Measurements from ENCODE around the gene DCDC2.

The DCDC2 gene

GRCh38 chr6:24139639-24140038, 218.2 kb downstream of the DCDC2 start:
- no peak overlapping the region for H3K14ac ChIP-seq (ENCODE audit: low read length)
- H3K36me3 ChIP-seq (ENCODE audit: control insufficient read depth in 1 of 2, insufficient read depth in 2 of 2, low read length in 2 of 2): no peaks in the 10 kb centered on the region
- H2BK12ac ChIP-seq (ENCODE audit: low read length): no peak overlapping the region
- no peak overlapping the region for H3K4me2 ChIP-seq (ENCODE audit: low read length)
- no peaks in the 10 kb centered on the region for H3K4me1 ChIP-seq (ENCODE audit: control insufficient read depth in 1 of 2, insufficient read depth in 2 of 2, low read length in 2 of 2)
- H3K79me1 ChIP-seq (ENCODE audit: low read length): no peaks in the 10 kb centered on the region
- no peak overlapping the region for H3K18ac ChIP-seq (ENCODE audit: low read length)
- DNase-seq: no peak
- no peaks in the 10 kb centered on the region for H3K27me3 ChIP-seq (ENCODE audit: insufficient read depth, low read length)
- no peak overlapping the region for H3K4ac ChIP-seq (ENCODE audit: low read depth, low read length)
- H2AK5ac ChIP-seq (ENCODE audit: low read length): no peak overlapping the region
- H3K27ac ChIP-seq (ENCODE audit: low read depth, low read length): no peak overlapping the region
- WGBS (ENCODE audit: extremely low coverage, insufficient coverage, insufficient read length): no CpG with 5 or more reads among the region's 2 CpGs
- no peak overlapping the region for H4K12ac ChIP-seq (ENCODE audit: low read depth, low read length)
- H4K91ac ChIP-seq (ENCODE audit: low read depth, low read length): no peak overlapping the region
- no peak overlapping the region for H2BK5ac ChIP-seq (ENCODE audit: low read depth, low read length, poor library complexity)
- no peak overlapping the region for H3K4me3 ChIP-seq (ENCODE audit: low read depth, low read length)
- no peak overlapping the region for H3K9ac ChIP-seq (ENCODE audit: low read length)
- no peaks in the 10 kb centered on the region for H3K79me2 ChIP-seq (ENCODE audit: control insufficient read depth, insufficient read depth, low read length, poor library complexity)
- no peak overlapping the region for H2BK120ac ChIP-seq (ENCODE audit: insufficient read depth, low read length, poor library complexity)
- no peak overlapping the region for H2AFZ ChIP-seq (ENCODE audit: insufficient read depth, low read length, poor library complexity)
- no peak overlapping the region for H4K8ac ChIP-seq (ENCODE audit: low read depth, low read length)
- no peaks in the 10 kb centered on the region for H3K9me3 ChIP-seq (ENCODE audit: insufficient read depth, low read depth, low read length)
- no peak overlapping the region for H3K23ac ChIP-seq (ENCODE audit: low read length)

DNA sequence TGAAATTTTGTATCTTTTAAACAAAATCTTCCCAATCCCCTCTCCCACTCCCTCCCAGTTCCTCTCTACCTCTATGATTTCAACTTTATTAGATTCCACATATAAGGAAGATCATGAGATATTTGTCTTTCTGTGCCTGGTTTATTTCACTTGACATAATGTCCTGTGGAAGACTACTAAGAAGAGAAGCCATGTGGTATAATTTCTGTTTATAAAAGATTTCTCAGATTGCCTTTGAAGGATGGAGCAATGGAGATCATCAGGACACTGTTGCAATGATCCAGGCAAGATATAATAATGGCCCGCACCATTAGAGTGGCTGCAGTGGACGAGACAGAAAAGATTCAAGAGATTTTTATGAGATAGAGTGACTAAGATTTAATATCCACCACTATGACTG, 218.8 kb downstream of the DCDC2 start:
- Histone ChIP-seq H3K18ac (ENCODE audit: low read length) (no peak overlapping the region), H2BK5ac (ENCODE audit: low read depth, low read length, poor library complexity) (no peak overlapping the region), H3K79me2 (ENCODE audit: control insufficient read depth, insufficient read depth, low read length, poor library complexity) (no peaks in the 10 kb centered on the region), H3K27me3 (ENCODE audit: insufficient read depth, low read length) (no peaks in the 10 kb centered on the region), H2AK5ac (ENCODE audit: low read length) (no peak overlapping the region), H2BK120ac (ENCODE audit: insufficient read depth, low read length, poor library complexity) (no peak overlapping the region), H3K4ac (ENCODE audit: low read depth, low read length) (no peak overlapping the region), H3K4me3 (ENCODE audit: low read depth, low read length) (no peak overlapping the region), H3K23ac (ENCODE audit: low read length) (no peak overlapping the region), H3K9ac (ENCODE audit: low read length) (no peak overlapping the region), H3K9me3 (ENCODE audit: insufficient read depth, low read depth, low read length) (no peaks in the 10 kb centered on the region), H4K91ac (ENCODE audit: low read depth, low read length) (no peak overlapping the region), H3K36me3 (ENCODE audit: control insufficient read depth in 1 of 2, insufficient read depth in 2 of 2, low read length in 2 of 2) (no peaks in the 10 kb centered on the region), H2AFZ (ENCODE audit: insufficient read depth, low read length, poor library complexity) (no peak overlapping the region), H3K14ac (ENCODE audit: low read length) (no peak overlapping the region), H2BK12ac (ENCODE audit: low read length) (no peak overlapping the region), H4K12ac (ENCODE audit: low read depth, low read length) (no peak overlapping the region), H4K8ac (ENCODE audit: low read depth, low read length) (no peak overlapping the region), H3K4me1 (ENCODE audit: control insufficient read depth in 1 of 2, insufficient read depth in 2 of 2, low read length in 2 of 2) (no peaks in the 10 kb centered on the region), H3K79me1 (ENCODE audit: low read length) (no peaks in the 10 kb centered on the region), H3K4me2 (ENCODE audit: low read length) (no peak overlapping the region), H3K27ac (ENCODE audit: low read depth, low read length) (no peak overlapping the region)
- WGBS (ENCODE audit: extremely low coverage, insufficient coverage, insufficient read length): no CpG with 5 or more reads among the region's 2 CpGs
- DNase-seq: no peak

GRCh38 chr6:24131751-24132150, 226.1 kb downstream of the DCDC2 start:
- Histone ChIP-seq H3K4me3 (ENCODE audit: low read depth, low read length) (no peak overlapping the region), H3K79me1 (ENCODE audit: low read length) (no peaks in the 10 kb centered on the region), H3K4me2 (ENCODE audit: low read length) (no peak overlapping the region), H2AK5ac (ENCODE audit: low read length) (no peak overlapping the region), H2BK120ac (ENCODE audit: insufficient read depth, low read length, poor library complexity) (no peak overlapping the region), H3K18ac (ENCODE audit: low read length) (no peak overlapping the region), H3K4ac (ENCODE audit: low read depth, low read length) (no peak overlapping the region), H3K23ac (ENCODE audit: low read length) (no peak overlapping the region), H3K4me1 (ENCODE audit: control insufficient read depth in 1 of 2, insufficient read depth in 2 of 2, low read length in 2 of 2) (no peaks in the 10 kb centered on the region), H3K27ac (ENCODE audit: low read depth, low read length) (no peak overlapping the region), H3K79me2 (ENCODE audit: control insufficient read depth, insufficient read depth, low read length, poor library complexity) (no peaks in the 10 kb centered on the region), H3K36me3 (ENCODE audit: control insufficient read depth in 1 of 2, insufficient read depth in 2 of 2, low read length in 2 of 2) (no peaks in the 10 kb centered on the region), H2BK5ac (ENCODE audit: low read depth, low read length, poor library complexity) (no peak overlapping the region), H2BK12ac (ENCODE audit: low read length) (no peak overlapping the region), H3K27me3 (ENCODE audit: insufficient read depth, low read length) (no peaks in the 10 kb centered on the region), H4K8ac (ENCODE audit: low read depth, low read length) (no peak overlapping the region), H4K91ac (ENCODE audit: low read depth, low read length) (no peak overlapping the region), H2AFZ (ENCODE audit: insufficient read depth, low read length, poor library complexity) (no peak overlapping the region), H3K14ac (ENCODE audit: low read length) (no peak overlapping the region), H4K12ac (ENCODE audit: low read depth, low read length) (no peak overlapping the region), H3K9ac (ENCODE audit: low read length) (no peak overlapping the region), H3K9me3 (ENCODE audit: insufficient read depth, low read depth, low read length) (no peaks in the 10 kb centered on the region)
- no peak for DNase-seq
- no CpG with 5 or more reads among the region's 2 CpGs for WGBS (ENCODE audit: extremely low coverage, insufficient coverage, insufficient read length)

- no peak overlapping the region for H3K4me2 ChIP-seq (ENCODE audit: low read length)
- H3K14ac ChIP-seq (ENCODE audit: low read length): no peak overlapping the region
- no peaks in the 10 kb centered on the region for H3K27me3 ChIP-seq (ENCODE audit: insufficient read depth, low read length)
- H2BK12ac ChIP-seq (ENCODE audit: low read length): no peak overlapping the region
- no peaks in the 10 kb centered on the region for H3K9me3 ChIP-seq (ENCODE audit: insufficient read depth, low read depth, low read length)
- H3K9ac ChIP-seq (ENCODE audit: low read length): no peak overlapping the region
- WGBS (ENCODE audit: extremely low coverage, insufficient coverage, insufficient read length): no CpG with 5 or more reads among the region's 2 CpGs
- DNase-seq: no peak
- no peak overlapping the region for H3K23ac ChIP-seq (ENCODE audit: low read length)
- no peak overlapping the region for H3K4me3 ChIP-seq (ENCODE audit: low read depth, low read length)
- H2BK120ac ChIP-seq (ENCODE audit: insufficient read depth, low read length, poor library complexity): no peak overlapping the region
- H3K4ac ChIP-seq (ENCODE audit: low read depth, low read length): no peak overlapping the region
- H4K8ac ChIP-seq (ENCODE audit: low read depth, low read length): no peak overlapping the region
- no peak overlapping the region for H2AFZ ChIP-seq (ENCODE audit: insufficient read depth, low read length, poor library complexity)
- H3K36me3 ChIP-seq (ENCODE audit: control insufficient read depth in 1 of 2, insufficient read depth in 2 of 2, low read length in 2 of 2): no peaks in the 10 kb centered on the region
- H3K4me1 ChIP-seq (ENCODE audit: control insufficient read depth in 1 of 2, insufficient read depth in 2 of 2, low read length in 2 of 2): peaks cover 0 to 7% of the 10 kb centered on the region in 2 experiments
- no peak overlapping the region for H3K18ac ChIP-seq (ENCODE audit: low read length)
- H4K12ac ChIP-seq (ENCODE audit: low read depth, low read length): no peak overlapping the region
- H2AK5ac ChIP-seq (ENCODE audit: low read length): no peak overlapping the region
- no peak overlapping the region for H4K91ac ChIP-seq (ENCODE audit: low read depth, low read length)
- no peaks in the 10 kb centered on the region for H3K79me1 ChIP-seq (ENCODE audit: low read length)
- no peaks in the 10 kb centered on the region for H3K79me2 ChIP-seq (ENCODE audit: control insufficient read depth, insufficient read depth, low read length, poor library complexity)
- no peak overlapping the region for H2BK5ac ChIP-seq (ENCODE audit: low read depth, low read length, poor library complexity)
- no peak overlapping the region for H3K27ac ChIP-seq (ENCODE audit: low read depth, low read length)
Measured at GRCh38 chr6:24127316-24127715, 230.5 kb downstream of the DCDC2 start.
